ENCODE results near the gene KCTD5.
"Not testable (repeated sequence)": the region's sequence is repeated elsewhere in the genome, so short reads cannot be mapped to it uniquely, and the experiment has no call there.

KCTD5 gene

DNA sequence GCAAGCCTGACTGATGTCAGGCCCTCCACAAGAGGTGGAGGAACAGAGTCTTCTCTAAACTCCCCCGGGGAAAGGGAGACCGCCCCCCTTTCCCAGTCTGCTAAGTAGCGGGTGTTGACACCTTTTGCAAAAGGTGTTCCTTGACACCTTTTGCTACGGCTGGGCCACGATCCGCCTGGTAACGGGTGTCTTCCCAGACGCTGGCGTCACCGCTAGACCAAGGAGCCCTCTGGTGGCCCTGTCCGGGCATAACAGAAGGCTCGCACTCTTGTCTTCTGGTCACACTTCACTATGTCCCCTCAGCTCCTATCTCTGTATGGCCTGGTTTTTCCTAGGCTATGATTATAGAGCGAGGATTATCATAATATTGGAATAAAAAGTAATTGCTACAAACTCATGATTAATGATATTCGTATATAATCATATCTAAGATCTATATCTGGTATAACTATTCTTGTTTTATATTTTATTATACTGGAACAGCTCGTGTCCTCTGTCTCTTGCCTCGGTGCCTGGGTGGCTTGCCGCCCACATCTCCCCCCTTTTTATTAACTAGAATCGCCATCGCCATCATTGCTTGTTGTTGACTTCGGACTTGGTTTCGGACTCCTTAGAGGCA, 21.5 kb upstream of the KCTD5 start:
- H3K9ac ChIP-seq (ENCODE audit: low read depth, low read length); H3K9me3 ChIP-seq (ENCODE audit: insufficient read depth, low read length, severe bottlenecking); H3K4me1 ChIP-seq (ENCODE audit: insufficient read depth, low read length); H3K27me3 ChIP-seq (ENCODE audit: insufficient read depth, low read length, poor library complexity); H3K4me3 ChIP-seq (ENCODE audit: low read depth in 1 of 2, low read length in 2 of 2); H3K79me2 ChIP-seq (ENCODE audit: insufficient read depth, low read length); H4K20me1 ChIP-seq (ENCODE audit: insufficient read depth, low read length); H2AFZ ChIP-seq (ENCODE audit: low read depth, low read length); DNase-seq; H3K4me2 ChIP-seq (ENCODE audit: insufficient read depth, low read length); ATAC-seq (ENCODE audit: insufficient read depth, low read depth); H3K36me3 ChIP-seq (ENCODE audit: insufficient read depth, low read length); H3K27ac ChIP-seq (ENCODE audit: low read length): not testable (repeated sequence)
- TF ChIP-seq, protein P1, sequence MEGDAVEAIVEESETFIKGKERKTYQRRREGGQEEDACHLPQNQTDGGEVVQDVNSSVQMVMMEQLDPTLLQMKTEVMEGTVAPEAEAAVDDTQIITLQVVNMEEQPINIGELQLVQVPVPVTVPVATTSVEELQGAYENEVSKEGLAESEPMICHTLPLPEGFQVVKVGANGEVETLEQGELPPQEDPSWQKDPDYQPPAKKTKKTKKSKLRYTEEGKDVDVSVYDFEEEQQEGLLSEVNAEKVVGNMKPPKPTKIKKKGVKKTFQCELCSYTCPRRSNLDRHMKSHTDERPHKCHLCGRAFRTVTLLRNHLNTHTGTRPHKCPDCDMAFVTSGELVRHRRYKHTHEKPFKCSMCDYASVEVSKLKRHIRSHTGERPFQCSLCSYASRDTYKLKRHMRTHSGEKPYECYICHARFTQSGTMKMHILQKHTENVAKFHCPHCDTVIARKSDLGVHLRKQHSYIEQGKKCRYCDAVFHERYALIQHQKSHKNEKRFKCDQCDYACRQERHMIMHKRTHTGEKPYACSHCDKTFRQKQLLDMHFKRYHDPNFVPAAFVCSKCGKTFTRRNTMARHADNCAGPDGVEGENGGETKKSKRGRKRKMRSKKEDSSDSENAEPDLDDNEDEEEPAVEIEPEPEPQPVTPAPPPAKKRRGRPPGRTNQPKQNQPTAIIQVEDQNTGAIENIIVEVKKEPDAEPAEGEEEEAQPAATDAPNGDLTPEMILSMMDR (IDR thresholded peaks at IDR 0.05; ENCODE audit: borderline replicate concordance, extremely low read depth, low read length, poor library complexity, severe bottlenecking), result peak; percentile 40

DNA sequence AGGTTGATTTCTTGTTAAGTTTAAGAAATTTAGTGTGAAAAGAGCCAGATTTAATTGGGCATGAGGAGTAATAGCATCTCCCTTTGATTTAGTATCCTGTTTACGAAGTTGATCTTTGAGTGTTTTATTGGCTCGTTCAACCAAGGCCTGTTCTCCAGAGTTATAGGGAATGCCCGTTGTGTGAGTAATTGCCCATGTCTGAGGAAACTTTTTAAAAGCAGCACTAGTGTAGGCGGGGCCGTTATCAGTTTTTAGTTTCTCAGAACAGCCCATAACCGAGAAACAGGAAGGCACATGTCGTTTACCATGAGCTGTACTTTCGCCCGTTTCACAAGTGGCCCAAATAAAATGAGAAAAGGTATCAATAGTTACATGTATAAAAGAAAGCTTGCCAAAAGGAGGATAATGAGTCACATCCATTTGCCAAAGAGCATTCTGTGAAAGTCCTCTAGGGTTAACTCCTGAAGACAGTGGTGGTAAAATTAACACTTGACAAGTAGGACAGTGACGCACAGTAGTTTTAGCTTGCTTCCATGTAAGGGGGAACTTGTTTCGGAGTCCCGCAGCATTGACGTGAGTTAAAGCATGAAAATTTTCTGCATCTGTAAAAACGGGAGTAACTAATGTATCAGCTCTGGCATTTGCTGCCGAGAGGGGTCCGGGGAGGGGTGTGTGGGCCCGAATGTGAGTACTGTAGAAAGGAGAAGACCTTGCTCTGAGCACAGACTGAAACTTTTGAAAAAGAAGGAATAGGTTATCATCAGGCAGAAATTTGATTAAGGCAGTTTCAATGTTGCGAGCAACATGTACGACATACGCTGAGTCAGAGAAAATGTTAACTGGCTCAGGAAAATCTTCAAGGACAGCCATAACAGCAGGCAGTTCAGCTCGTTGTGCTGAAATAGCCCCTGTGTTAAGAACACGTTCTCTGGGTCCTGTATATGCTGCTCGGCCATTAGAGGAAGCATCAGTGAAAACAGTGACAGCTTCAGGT, 18.5 kb upstream of the KCTD5 start:
- DNase-seq (no peak), ATAC-seq (ENCODE audit: insufficient read depth, low read depth) (no peak)
- Histone ChIP-seq H3K9ac (ENCODE audit: low read depth, low read length) (no peak overlapping the region), H3K9me3 (ENCODE audit: insufficient read depth, low read length, severe bottlenecking) (no peaks in the 10 kb centered on the region), H4K20me1 (ENCODE audit: insufficient read depth, low read length) (no peaks in the 10 kb centered on the region), H3K4me2 (ENCODE audit: insufficient read depth, low read length) (no peak overlapping the region), H3K79me2 (ENCODE audit: insufficient read depth, low read length) (no peaks in the 10 kb centered on the region), H3K27me3 (ENCODE audit: insufficient read depth, low read length, poor library complexity) (no peaks in the 10 kb centered on the region), H3K36me3 (ENCODE audit: insufficient read depth, low read length) (no peaks in the 10 kb centered on the region), H2AFZ (ENCODE audit: low read depth, low read length) (no peak overlapping the region), H3K4me1 (ENCODE audit: insufficient read depth, low read length) (no peaks in the 10 kb centered on the region), H3K4me3 (ENCODE audit: low read depth in 1 of 2, low read length in 2 of 2) (no peak overlapping the region), H3K27ac (ENCODE audit: low read length) (no peak overlapping the region)
- TF ChIP-seq, protein P1 (IDR thresholded peaks at IDR 0.05; ENCODE audit: borderline replicate concordance, extremely low read depth, low read length, poor library complexity, severe bottlenecking), result no peak
- TF ChIP-seq EZH2 (IDR thresholded peaks at IDR 0.05; ENCODE audit: borderline replicate concordance, low read depth, low read length, severe bottlenecking), result no peak

DNA sequence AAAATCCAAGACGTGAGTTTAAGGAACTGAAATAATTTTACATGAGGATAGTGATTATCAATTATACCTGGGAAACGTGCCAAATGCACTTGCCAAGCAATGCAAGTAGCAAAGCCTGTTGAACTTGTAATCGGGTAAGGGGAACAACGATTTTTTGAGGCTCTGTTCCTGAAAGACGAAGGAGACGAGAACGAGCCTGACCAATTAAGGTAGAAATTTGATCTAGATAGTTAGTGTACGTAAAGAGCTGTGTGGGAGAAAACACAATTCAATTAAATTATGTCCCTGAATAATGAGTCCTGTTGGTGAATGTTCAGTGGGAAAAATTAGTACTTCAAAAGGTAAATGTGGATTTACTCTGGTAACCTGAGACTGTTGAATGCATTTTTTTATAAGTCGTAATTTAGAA, 17.7 kb upstream of the KCTD5 start:
- Histone ChIP-seq H3K4me2 (ENCODE audit: insufficient read depth, low read length) (no peak overlapping the region), H2AFZ (ENCODE audit: low read depth, low read length) (no peak overlapping the region), H3K27ac (ENCODE audit: low read length) (no peak overlapping the region)

DNA sequence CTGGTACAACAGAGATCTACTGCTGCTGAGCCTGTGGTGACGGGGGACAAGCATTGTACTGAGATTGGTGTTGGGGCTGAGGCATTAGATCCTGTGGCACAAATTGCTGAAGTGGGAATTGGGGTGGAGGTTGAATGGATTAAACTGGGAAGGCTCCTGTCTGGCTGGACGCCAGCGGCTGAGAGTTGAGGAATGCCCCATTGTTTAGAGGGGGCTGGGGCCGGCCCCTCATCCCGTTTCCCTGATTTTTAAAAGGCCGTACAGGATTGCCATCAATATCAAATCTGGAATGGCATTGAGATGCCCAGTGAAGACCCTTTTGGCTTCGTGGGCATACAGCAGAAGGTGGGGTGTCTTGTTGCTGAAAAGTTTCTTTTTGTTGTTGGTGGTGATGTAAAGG, 15.7 kb upstream of the KCTD5 start:
- H3K79me2 ChIP-seq (ENCODE audit: insufficient read depth, low read length); H4K20me1 ChIP-seq (ENCODE audit: insufficient read depth, low read length); H3K4me3 ChIP-seq (ENCODE audit: low read depth in 1 of 2, low read length in 2 of 2); H3K27ac ChIP-seq (ENCODE audit: low read length); H3K27me3 ChIP-seq (ENCODE audit: insufficient read depth, low read length, poor library complexity); H3K36me3 ChIP-seq (ENCODE audit: insufficient read depth, low read length); H2AFZ ChIP-seq (ENCODE audit: low read depth, low read length); H3K4me1 ChIP-seq (ENCODE audit: insufficient read depth, low read length); ATAC-seq (ENCODE audit: insufficient read depth, low read depth); DNase-seq; H3K4me2 ChIP-seq (ENCODE audit: insufficient read depth, low read length); H3K9ac ChIP-seq (ENCODE audit: low read depth, low read length); H3K9me3 ChIP-seq (ENCODE audit: insufficient read depth, low read length, severe bottlenecking): not testable (repeated sequence)

More for the DNA sequence above, 17.7 kb upstream of the KCTD5 start:
- Histone ChIP-seq H3K9ac (ENCODE audit: low read depth, low read length) (no peak overlapping the region), H3K4me1 (ENCODE audit: insufficient read depth, low read length) (no peaks in the 10 kb centered on the region), H3K27me3 (ENCODE audit: insufficient read depth, low read length, poor library complexity) (no peaks in the 10 kb centered on the region), H3K79me2 (ENCODE audit: insufficient read depth, low read length) (no peaks in the 10 kb centered on the region), H4K20me1 (ENCODE audit: insufficient read depth, low read length) (no peaks in the 10 kb centered on the region), H3K4me3 (ENCODE audit: low read depth in 1 of 2, low read length in 2 of 2) (no peak overlapping the region), H3K9me3 (ENCODE audit: insufficient read depth, low read length, severe bottlenecking) (no peaks in the 10 kb centered on the region), H3K36me3 (ENCODE audit: insufficient read depth, low read length) (peaks cover 4% of the 10 kb centered on the region; the same call in 1 of the 2 replicates)
- ATAC-seq (ENCODE audit: insufficient read depth, low read depth) (no peak), DNase-seq (no peak)
- no peak for TF ChIP-seq EZH2 (IDR thresholded peaks at IDR 0.05; ENCODE audit: borderline replicate concordance, low read depth, low read length, severe bottlenecking)

DNA sequence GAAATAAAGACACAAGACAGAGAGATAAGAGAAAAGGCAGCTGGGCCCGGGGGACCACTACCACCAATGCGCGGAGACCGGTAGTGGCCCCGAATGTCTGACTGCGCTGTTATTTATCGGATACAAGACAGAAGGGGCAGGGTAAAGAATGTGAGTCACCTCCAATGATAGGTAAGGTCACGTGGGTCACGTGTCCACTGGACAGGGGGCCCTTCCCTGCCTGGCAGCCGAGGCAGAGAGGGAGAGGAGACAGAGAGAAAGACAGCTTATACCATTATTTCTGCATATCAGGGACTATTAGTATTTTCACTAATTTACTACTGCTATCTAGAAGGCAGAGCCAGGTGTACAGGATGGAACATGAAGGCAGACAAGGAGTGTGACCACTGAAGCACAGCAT, 12.7 kb upstream of the KCTD5 start:
- H2AFZ ChIP-seq (ENCODE audit: low read depth, low read length); H3K27ac ChIP-seq (ENCODE audit: low read length); H4K20me1 ChIP-seq (ENCODE audit: insufficient read depth, low read length); H3K9ac ChIP-seq (ENCODE audit: low read depth, low read length); H3K27me3 ChIP-seq (ENCODE audit: insufficient read depth, low read length, poor library complexity); ATAC-seq (ENCODE audit: insufficient read depth, low read depth); H3K9me3 ChIP-seq (ENCODE audit: insufficient read depth, low read length, severe bottlenecking); DNase-seq; H3K36me3 ChIP-seq (ENCODE audit: insufficient read depth, low read length); H3K4me2 ChIP-seq (ENCODE audit: insufficient read depth, low read length); H3K4me3 ChIP-seq (ENCODE audit: low read depth in 1 of 2, low read length in 2 of 2): not testable (repeated sequence)
- Histone ChIP-seq H3K79me2 (ENCODE audit: insufficient read depth, low read length) (peaks cover 13% of the 10 kb centered on the region), H3K4me1 (ENCODE audit: insufficient read depth, low read length) (peaks cover 23% of the 10 kb centered on the region)

Data from DND-41 (cell line).